ENCODE results near the gene PLXNA3.
A peak's percentile ranks its signal among the peaks of the same experiment; 100 is the strongest.

PLXNA3 gene

GRCh38 chrX:154462396-154462795 is 4.3 kb downstream of the PLXNA3 start:
- DNase-seq: no peak

DNA sequence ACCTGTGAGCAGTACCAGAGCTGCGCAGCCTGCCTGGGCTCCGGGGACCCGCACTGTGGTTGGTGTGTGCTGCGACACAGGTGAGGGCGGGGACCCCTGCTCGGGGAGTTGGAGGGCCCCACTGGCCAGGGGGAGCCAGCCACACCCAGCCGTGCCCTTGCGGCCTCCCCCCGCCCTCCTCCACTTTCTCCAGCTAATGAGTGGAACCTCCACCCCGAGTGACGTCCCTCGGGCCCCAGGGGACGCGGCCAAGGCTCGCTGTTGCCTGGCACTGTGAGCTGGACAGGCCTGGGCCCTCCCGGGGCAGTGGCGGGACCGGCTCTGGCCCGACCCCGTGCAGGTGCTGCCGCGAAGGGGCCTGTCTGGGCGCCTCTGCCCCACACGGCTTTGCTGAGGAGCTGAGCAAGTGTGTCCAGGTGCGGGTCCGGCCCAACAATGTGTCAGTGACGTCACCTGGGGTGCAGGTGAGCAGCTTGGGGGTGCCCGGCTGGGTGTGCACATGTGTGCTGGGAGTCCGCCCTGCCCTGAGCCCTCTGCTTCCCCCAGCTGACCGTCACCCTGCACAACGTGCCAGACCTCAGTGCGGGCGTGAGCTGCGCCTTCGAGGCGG is 5.6 kb downstream of the PLXNA3 start:
- no peak for DNase-seq

DNA sequence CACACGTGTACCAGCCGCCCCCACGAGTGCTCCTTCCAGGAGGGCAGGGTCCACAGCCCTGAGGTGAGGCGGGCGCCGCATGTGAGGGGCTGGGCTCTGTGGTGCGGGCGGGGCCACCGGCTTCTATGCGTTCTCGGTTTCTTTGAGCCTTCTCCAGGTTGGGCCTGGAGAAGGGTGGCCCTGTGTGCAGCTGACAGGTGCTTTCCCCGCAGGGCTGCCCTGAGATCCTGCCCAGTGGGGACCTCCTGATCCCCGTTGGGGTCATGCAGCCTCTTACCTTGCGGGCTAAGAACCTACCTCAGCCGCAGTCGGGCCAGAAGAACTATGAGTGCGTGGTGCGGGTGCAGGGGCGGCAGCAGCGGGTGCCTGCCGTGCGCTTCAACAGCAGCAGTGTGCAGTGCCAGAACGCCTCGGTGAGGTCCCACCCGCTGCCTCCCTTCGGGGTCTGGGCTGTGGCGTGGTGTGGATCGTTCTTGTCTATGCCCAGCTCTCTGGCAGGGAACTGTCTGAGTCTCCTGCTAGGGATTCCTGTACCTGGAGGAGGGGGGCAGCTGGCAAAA is 6.8 kb downstream of the PLXNA3 start:
- DNase-seq: no peak

DNA sequence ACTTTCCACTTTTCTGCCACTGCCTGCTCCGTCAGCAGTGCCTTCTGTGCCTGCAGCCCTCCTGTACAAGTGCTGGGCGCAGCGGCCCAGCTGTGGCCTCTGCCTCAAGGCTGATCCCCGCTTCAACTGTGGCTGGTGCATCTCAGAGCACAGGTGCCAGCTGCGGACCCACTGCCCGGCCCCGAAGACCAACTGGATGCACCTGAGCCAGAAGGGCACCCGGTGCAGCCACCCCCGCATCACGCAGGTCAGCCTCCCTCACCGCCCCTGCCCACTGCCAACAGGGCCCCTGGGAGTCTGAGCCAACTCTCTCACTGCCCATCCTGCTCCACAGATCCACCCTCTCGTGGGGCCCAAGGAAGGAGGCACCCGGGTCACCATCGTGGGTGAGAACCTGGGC is 7.5 kb downstream of the PLXNA3 start:
- no peak for DNase-seq

GRCh38 chrX:154466036-154466435 is 8.0 kb downstream of the PLXNA3 start:
- no peak for DNase-seq

DNA sequence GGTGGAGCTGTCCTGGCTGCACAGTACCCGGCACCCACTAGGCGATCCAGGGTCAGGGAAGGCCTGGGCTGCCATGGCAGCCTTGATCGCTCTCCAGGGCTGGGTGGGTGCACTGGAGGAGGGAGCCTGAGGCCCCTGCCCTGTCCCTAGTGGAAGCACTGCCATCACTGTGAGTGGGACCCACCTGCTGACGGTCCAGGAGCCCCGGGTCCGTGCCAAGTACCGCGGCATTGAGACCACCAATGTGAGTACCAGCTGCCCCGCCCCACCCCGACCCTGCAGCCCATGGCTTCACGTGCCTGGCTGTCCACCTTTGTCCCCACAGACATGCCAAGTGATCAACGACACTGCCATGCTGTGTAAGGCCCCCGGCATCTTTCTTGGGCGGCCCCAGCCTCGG is 8.8 kb downstream of the PLXNA3 start:
- no peak for DNase-seq

GRCh38 chrX:154467556-154467955 is 9.5 kb downstream of the PLXNA3 start:
- no peak for DNase-seq

DNA sequence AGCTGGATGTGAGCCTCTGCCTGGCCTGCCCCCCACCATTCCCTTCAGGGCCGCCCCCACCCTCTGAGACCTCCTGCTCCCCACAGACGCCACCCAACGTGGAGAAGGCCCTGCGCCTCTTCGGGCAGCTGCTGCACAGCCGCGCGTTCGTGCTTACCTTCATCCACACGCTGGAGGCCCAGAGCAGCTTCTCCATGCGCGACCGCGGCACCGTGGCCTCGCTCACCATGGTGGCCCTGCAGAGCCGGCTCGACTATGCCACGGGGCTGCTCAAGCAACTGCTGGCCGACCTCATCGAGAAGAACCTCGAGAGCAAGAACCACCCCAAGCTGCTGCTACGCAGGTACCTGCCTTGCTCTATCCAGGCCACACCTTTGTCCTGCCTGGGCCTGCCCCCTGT is 10.1 kb downstream of the PLXNA3 start:
- DNase-seq: no peak

DNA sequence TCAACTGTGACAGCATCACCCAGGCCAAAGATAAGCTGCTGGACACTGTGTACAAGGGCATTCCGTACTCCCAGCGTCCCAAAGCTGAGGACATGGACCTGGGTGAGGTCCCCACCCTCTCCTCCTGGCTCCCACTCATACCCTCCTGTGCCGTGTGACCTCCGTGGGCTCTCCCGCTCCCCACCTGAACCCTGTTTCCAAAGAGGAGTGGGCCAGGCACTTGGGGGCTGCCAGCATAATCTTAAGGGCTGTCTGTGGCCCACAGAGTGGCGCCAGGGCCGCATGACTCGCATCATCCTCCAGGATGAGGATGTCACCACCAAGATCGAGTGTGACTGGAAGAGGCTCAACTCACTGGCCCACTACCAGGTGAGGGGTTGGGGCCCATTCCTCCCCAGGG is 11.0 kb downstream of the PLXNA3 start:
- DNase-seq: no peak

DNA sequence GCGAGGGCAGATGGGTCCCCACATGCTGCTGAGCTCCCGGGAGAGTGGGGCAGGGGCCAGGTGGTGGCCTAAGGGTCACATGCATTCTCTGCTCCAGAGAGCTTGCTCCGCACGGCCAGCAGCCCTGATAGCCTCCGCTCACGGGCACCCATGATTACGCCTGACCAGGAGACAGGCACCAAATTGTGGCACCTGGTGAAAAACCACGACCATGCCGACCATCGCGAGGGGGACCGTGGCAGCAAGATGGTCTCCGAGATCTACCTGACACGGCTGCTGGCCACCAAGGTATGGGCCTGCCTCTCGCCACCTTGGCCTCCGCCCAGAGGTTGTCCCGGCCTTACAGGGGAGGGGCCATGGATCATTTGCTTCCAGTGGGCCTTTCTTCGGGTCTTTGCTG is 11.8 kb downstream of the PLXNA3 start:
- DNase-seq: no peak

- DNase-seq: no peak
Observed at GRCh38 chrX:154470434-154470833, 12.4 kb downstream of the PLXNA3 start.

- no peak for DNase-seq
Observed at GRCh38 chrX:154470914-154471568, 13.0 kb downstream of the PLXNA3 start.

- no peak for DNase-seq
Observed at GRCh38 chrX:154471839-154472684, 14.0 kb downstream of the PLXNA3 start.

GRCh38 chrX:154472685-154473632 is 14.9 kb downstream of the PLXNA3 start:
- no peak for DNase-seq

DNA sequence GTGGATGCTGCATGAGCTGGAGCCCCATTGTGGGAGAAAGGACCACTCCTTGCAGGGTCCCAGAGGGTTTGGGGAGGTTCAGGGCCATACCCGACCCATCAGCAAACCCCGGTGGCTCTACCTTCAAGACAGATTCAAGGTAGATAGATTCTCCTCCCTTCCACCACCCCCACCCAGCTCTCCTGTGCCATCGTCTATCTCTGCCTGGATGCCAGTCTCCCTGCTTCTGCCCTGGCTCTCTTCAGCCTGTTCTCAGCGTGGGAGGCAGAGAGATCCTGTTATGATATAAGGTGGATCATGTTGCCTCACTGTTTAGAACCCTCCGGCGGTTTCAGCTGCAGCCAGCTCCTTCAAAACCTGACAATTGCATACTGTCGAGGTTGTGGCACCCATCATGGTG is 15.6 kb downstream of the PLXNA3 start:
- no peak for DNase-seq

GRCh38 chrX:154476821-154477220 is 18.7 kb downstream of the PLXNA3 start:
- no peak for DNase-seq

- no peak for DNase-seq
Observed at GRCh38 chrX:154477891-154478477, 19.9 kb downstream of the PLXNA3 start.

DNA sequence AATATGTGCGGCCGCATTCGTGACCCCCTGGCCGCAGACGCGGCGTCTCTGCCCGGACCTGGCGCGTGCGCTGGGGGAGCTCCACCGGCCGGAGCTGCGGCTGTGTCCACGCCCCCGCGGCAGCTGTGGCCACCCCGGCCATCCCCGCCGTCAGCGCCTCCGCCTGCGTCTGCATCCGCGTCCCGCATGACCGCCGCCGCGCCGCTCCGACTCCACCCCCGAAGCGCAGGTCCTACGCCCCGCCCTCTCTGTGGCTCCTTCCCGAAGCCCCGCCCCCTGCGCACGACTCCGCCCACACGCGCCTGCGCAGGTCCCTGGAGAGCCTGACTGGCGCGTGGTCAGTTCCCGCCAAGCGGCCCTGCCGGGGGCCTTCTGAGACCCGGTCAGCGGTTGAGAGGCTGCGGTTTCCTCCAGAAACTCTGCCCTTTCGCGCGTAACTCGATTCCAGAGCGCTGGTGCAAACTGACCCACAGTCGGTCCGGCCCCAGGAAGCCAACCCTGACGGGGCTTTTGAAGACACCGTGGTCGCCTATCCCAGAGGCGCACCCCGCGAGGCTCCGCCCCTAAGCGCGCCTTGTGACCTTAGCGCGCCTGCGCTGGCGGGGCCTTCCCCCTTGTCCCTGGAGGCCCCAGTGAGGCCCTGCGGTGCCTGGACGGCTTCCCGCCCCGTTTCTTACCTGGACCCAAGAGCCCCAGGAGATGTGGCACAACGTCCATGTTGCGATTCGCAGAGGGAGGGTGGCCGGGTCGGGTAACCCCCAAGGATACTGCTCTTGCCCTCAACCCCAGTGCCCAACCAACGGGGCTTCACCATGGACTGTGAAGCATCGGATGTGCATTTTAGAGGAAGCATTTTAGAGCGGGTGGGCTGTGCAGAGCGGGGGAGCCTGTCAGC is 20.9 kb downstream of the PLXNA3 start, which contains the start of gene LAGE3:
LAGE3 (minus strand) TSS at position 554 of the 895 bp plus-strand sequence; CDS start at position 188, 366 bp downstream.
- DNase-seq: peak; percentile 86

DNA sequence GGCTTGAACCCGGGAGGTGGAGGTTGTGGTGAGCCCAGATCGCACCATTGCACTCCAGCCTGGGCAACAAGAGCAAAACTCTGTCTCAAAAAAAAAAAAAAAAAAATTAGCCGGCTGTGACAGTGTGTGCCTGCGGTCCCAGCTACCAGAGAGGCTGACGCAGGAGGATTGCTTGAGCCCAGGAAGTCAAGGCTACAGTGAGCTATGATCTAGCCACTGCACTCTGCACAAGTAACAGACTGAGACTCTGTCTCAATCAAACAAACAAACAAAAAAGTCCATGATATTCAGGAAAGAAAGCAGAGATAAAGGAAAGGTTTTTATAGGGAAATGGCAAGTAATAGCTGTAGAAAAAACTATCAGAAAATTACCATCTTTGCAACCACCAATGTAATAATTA is 23.1 kb downstream of the PLXNA3 start:
- DNase-seq: no peak

- DNase-seq: no peak
Observed at GRCh38 chrX:154481911-154482601, 24.0 kb downstream of the PLXNA3 start.
